Measurements from ENCODE around the gene LARGE1. TPM values are rescaled to one million over a fixed set of nuclear protein-coding genes. Genes with fewer than 3 reads are reported as not detected.
A peak's percentile ranks its signal among the peaks of the same experiment; 100 is the strongest.

LARGE1 gene
- total and polyA plus RNA-seq, 7 donors: 14.9 to 91.6 (median 46.1) TPM

DNA sequence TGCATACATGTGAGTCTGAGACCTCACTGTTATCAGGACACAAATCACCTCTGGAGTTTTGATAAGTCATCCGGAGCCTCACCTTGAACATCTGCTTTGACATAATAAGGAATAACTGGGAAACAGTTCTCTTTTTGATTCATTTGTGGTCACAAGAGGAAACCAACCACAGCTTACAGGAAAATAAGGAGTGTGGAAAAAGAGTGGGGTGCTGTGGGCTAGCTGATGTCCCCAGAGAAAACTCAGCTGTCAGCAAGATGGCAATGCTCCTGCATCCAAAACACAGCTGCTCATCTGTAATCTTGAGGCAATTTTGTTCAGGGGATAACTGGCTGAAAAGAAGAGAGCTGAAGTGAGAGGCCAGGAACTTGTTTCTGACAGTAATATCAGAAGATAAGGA lies 445.7 kb downstream of the LARGE1 start:
- Histone ChIP-seq H3K9me3 (no peaks in the 10 kb centered on the region), H3K36me3 (ENCODE audit: insufficient read depth in 1 of 2, low read depth in 1 of 2) (no peaks in the 10 kb centered on the region), H3K27me3 (ENCODE audit: insufficient read depth in 3 of 3, low read length in 2 of 3) (no peaks in the 10 kb centered on the region), H3K4me1 (peaks cover 38% of the 10 kb centered on the region), H3K27ac (no peak overlapping the region), H3K4me3 (no peak overlapping the region)
- 87 to 90% (median 88%) methylated on average over 1 of the region's 1 CpG for WGBS, 3 donors
- no peak for TF ChIP-seq CTCF (IDR thresholded peaks at IDR 0.05)
- intact Hi-C loops (cut with DNase I): no loop called here
- ATAC-seq (no peak), DNase-seq (no peak)

GRCh38 chr22:33472462-33473344 lies 447.6 kb downstream of the LARGE1 start:
- Histone ChIP-seq H3K36me3 (ENCODE audit: insufficient read depth in 1 of 2, low read depth in 1 of 2) (no peaks in the 10 kb centered on the region), H3K27me3 (ENCODE audit: insufficient read depth in 3 of 3, low read length in 2 of 3) (no peaks in the 10 kb centered on the region), H3K9me3 (no peaks in the 10 kb centered on the region), H3K27ac (peak overlapping the region; percentile 67), H3K4me3 (no peak overlapping the region), H3K4me1 (peaks cover 29% of the 10 kb centered on the region)
- DNase-seq: no peak
- no peak for TF ChIP-seq CTCF (IDR thresholded peaks at IDR 0.05)
- peak; percentile 65 to 84 (median 70) for ATAC-seq
- intact Hi-C loops (cut with DNase I): no loop called here
- 34 to 48% (median 43%) methylated on average over 9 of the region's 9 CpGs for WGBS, 3 donors

GRCh38 chr22:33470456-33470855 lies 449.8 kb downstream of the LARGE1 start:
- Histone ChIP-seq H3K4me3 (no peak overlapping the region), H3K9me3 (no peaks in the 10 kb centered on the region), H3K27ac (no peak overlapping the region), H3K27me3 (ENCODE audit: insufficient read depth in 3 of 3, low read length in 2 of 3) (no peaks in the 10 kb centered on the region), H3K4me1 (peaks cover 21% of the 10 kb centered on the region), H3K36me3 (ENCODE audit: insufficient read depth in 1 of 2, low read depth in 1 of 2) (no peaks in the 10 kb centered on the region)
- ATAC-seq (no peak), DNase-seq (no peak)
- intact Hi-C loops (cut with DNase I): no loop called here
- 80 to 89% (median 84%) methylated on average over 6 of the region's 6 CpGs for WGBS, 3 donors
- no peak for TF ChIP-seq CTCF (IDR thresholded peaks at IDR 0.05)

- DNase-seq (no peak), ATAC-seq (no peak)
- Histone ChIP-seq H3K27me3 (ENCODE audit: insufficient read depth in 3 of 3, low read length in 2 of 3) (no peaks in the 10 kb centered on the region), H3K4me1 (peaks cover 16% of the 10 kb centered on the region), H3K27ac (no peak overlapping the region), H3K9me3 (no peaks in the 10 kb centered on the region), H3K4me3 (no peak overlapping the region), H3K36me3 (ENCODE audit: insufficient read depth in 1 of 2, low read depth in 1 of 2) (no peaks in the 10 kb centered on the region)
- no peak for TF ChIP-seq CTCF (IDR thresholded peaks at IDR 0.05)
- WGBS, 3 donors: 46 to 67% (median 63%) methylated on average over 5 of the region's 5 CpGs
- intact Hi-C loops (cut with DNase I): no loop called here
These were observed 452.6 kb downstream of the LARGE1 start for GRCh38 chr22:33467620-33468095.
